Measurements from ENCODE around the gene PHF19.

- TF ChIP-seq CTCF (IDR thresholded peaks at IDR 0.05) = no peak
- TF ChIP-seq POLR2A (IDR thresholded peaks at IDR 0.05) = no peak
These were observed 28.6 kb upstream of the PHF19 start for GRCh38 chr9:120905315-120906164.
